ENCODE results near the gene HDAC8. TPM values are rescaled to one million over a fixed set of nuclear protein-coding genes. Genes with fewer than 3 reads are reported as not detected.

The HDAC8 gene
- total and polyA plus RNA-seq, 8 donors = 28.7 to 49.5 (median 39.6) TPM

DNA sequence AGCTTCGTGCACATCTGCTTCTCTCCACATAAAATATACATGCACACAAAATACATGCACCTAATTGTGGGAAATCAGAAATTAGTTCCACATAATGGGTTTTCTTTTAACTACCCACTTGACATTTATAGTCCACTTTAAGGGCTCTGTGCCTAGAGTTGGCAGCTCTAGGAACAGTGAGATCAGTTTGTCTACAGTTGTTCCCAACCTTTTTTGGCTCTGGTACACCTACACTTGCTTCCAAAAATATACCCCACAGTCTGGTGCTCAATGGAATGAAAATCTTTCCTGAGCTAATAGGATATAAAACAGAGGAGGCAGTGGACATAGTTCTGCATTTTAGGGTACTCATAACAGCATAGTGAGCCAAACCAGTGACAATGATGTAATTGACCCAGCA lies 36.1 kb downstream of the HDAC8 start:
- Histone ChIP-seq H3K27me3 (no peaks in the 10 kb centered on the region), H3K4me3 (no peak overlapping the region), H3K36me3 (no peaks in the 10 kb centered on the region), H3K4me1 (no peaks in the 10 kb centered on the region), H3K9me3 (no peaks in the 10 kb centered on the region), H3K27ac (no peak overlapping the region)
- TF ChIP-seq, protein P1, sequence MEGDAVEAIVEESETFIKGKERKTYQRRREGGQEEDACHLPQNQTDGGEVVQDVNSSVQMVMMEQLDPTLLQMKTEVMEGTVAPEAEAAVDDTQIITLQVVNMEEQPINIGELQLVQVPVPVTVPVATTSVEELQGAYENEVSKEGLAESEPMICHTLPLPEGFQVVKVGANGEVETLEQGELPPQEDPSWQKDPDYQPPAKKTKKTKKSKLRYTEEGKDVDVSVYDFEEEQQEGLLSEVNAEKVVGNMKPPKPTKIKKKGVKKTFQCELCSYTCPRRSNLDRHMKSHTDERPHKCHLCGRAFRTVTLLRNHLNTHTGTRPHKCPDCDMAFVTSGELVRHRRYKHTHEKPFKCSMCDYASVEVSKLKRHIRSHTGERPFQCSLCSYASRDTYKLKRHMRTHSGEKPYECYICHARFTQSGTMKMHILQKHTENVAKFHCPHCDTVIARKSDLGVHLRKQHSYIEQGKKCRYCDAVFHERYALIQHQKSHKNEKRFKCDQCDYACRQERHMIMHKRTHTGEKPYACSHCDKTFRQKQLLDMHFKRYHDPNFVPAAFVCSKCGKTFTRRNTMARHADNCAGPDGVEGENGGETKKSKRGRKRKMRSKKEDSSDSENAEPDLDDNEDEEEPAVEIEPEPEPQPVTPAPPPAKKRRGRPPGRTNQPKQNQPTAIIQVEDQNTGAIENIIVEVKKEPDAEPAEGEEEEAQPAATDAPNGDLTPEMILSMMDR (IDR thresholded peaks at IDR 0.05) = no peak
- intact Hi-C loops (cut with DNase I) = no loop called here
- DNase-seq (no peak), ATAC-seq (peak; percentile 52)

DNA sequence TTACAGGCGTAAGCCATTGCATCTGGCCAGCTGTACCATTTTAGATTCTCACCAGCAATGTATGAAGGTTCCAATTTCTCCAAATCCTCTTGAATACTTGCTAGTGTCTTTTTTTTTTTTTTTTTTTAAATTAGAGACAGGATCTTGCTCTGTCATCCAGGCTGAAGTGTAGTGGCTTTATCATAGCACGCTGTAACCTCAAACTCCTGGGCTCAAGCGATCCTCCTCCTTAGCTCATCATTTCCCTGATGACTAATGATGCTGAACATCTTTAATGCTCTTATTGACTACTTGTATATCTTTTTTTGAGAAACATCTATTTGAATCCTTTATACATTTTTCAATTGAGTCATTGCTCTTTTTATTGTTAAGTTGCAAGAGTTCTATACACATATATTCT lies 40.3 kb downstream of the HDAC8 start:
- no peak for DNase-seq
- Histone ChIP-seq H3K9me3 (no peaks in the 10 kb centered on the region), H3K4me1 (no peaks in the 10 kb centered on the region), H3K27ac (no peak overlapping the region), H3K27me3 (no peaks in the 10 kb centered on the region), H3K4me3 (no peak overlapping the region), H3K36me3 (no peaks in the 10 kb centered on the region)
- TF ChIP-seq, protein P1 (IDR thresholded peaks at IDR 0.05) = no peak
- intact Hi-C loops (cut with DNase I) = no loop called here
- ATAC-seq = no peak

DNA sequence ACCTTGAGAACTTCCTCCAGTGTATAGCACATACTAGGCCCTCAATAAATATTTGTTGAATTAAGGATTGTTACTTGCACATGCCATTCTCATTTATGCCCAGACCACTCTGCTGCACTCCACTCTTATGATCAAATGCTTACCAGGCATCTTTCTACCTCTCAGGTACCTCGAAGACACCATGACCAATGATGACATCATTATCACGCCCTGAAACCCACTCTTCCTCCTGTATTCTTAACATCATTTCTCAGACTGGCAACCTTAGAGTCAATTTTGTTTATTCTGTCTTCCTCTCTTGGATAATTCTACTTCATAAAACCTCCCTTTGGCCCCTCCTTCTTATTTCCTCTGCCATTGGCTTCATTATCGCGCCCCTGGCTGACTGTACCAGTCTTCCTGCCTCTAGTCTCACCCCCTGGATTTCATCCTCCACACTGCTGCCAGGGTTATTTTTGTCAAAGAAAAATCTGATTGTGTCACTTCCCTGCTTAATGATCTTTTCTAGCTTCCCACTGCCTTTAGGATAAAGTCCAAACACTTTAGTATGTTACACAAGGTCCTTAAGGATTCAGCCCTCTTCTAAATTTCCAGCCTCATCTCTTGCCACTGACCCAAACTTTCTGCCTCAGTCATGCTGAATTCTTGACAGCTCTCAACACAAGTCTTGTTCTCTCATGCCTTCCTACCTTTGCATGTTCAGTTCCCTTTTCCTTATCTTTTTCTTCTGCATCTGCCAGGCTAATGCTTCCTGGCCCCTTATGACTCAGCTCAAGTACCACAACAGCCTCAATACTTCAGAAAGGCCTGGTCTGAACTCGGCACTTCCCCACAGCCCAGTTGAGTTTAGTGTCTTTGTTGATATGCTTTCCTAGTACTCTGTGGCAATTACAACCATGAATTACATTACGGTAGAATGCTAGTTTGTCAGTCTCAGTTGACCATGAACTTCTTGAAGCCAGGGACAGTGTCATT lies 45.8 kb downstream of the HDAC8 start:
- peak overlapping the region in 1 of 2 donors; percentile 18 for H3K27ac ChIP-seq
- TF ChIP-seq, protein P1 (IDR thresholded peaks at IDR 0.05) = no peak
- intact Hi-C loops (cut with DNase I) = no loop called here
- no peaks in the 10 kb centered on the region for H3K36me3 ChIP-seq
- ATAC-seq (peak; percentile 79), DNase-seq (no peak)
- H3K4me1 ChIP-seq = no peaks in the 10 kb centered on the region
- no peak overlapping the region for H3K4me3 ChIP-seq
- no peaks in the 10 kb centered on the region for H3K27me3 ChIP-seq
- no peaks in the 10 kb centered on the region for H3K9me3 ChIP-seq

DNA sequence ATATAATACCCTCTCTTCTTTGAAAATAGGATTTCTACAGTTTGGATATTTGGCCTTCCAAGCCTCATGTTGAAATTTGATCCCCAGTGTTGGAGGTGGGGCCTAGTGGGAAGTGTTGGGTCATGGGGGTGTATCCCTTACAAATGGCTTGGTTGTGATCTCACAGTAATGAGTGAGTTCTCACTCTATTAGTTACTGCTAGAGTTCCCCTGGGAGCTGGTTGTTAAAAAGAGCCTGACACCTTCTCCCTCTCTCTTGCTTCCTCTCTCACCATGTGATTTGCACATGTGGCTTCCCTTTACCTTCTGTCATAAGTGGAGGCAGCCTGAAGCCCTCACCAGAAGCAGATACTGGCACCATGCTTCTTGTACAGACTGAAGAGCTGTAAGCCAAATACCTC lies 73.9 kb downstream of the HDAC8 start:
- H3K4me1 ChIP-seq = no peaks in the 10 kb centered on the region
- ATAC-seq (no peak), DNase-seq (no peak)
- TF ChIP-seq, protein P1 (IDR thresholded peaks at IDR 0.05) = no peak
- H3K27ac ChIP-seq = no peak overlapping the region
- H3K9me3 ChIP-seq = peaks cover 0 to 2% of the 10 kb centered on the region in 2 donors
- intact Hi-C loops (cut with DNase I) = no loop called here
- no peaks in the 10 kb centered on the region for H3K36me3 ChIP-seq
- H3K27me3 ChIP-seq = no peaks in the 10 kb centered on the region
- H3K4me3 ChIP-seq = no peak overlapping the region

DNA sequence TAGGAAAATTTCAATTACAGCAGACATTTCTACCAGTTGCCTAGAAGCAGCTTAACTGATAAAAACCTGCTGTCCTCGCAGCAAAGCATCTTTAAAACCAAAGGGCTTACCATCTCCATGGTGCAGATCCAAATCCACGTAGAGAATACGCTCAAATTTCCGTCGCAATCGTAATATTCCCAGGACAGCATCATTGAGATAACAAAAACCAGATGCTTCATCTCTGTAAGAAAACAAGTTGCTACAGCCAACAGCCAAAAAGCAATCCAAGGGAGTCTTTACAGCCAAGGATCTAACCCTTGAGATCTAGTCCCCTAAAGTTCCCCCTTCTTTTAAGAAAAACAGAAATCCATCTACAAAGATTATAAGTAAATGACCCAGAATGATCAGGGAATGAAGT lies 77.6 kb downstream of the HDAC8 start:
- H3K27ac ChIP-seq = no peak overlapping the region
- TF ChIP-seq, protein P1 (IDR thresholded peaks at IDR 0.05) = no peak
- H3K4me3 ChIP-seq = no peak overlapping the region
- no peak for ATAC-seq
- no peaks in the 10 kb centered on the region for H3K27me3 ChIP-seq
- H3K36me3 ChIP-seq = no peaks in the 10 kb centered on the region
- intact Hi-C loops (cut with DNase I) = no loop called here
- H3K9me3 ChIP-seq = no peaks in the 10 kb centered on the region
- peak in 1 of 4 donors; percentile 10 for DNase-seq
- H3K4me1 ChIP-seq = no peaks in the 10 kb centered on the region

All from left lung (tissue), 10 donors.